Mucosa of descending colon (tissue), 3 donors: Measurements from ENCODE around the gene SMARCC1. TPM values are rescaled to one million over a fixed set of nuclear protein-coding genes. Genes with fewer than 3 reads are reported as not detected.

Source experiments
- ATAC-seq: fragments of 200-7000 bp; cut with Tn5 transposase; one replicate; pipeline ENCODE4 v1.9.1; 2020; ENCODE audit warnings: mild to moderate bottlenecking, moderate library complexity
- DNase-seq, 3 donors: peaks; one replicate each; pipeline ENCODE4 v3.0.0-alpha.2; 2020
- H3K36me3 ChIP-seq: fragments of 200-600 bp; one replicate; pipeline ENCODE4 v1.8.0; 2021; ENCODE audit warnings: low read depth, mild to moderate bottlenecking
- H3K4me1 ChIP-seq: fragments of 200-600 bp; one replicate; pipeline ENCODE4 v1.8.0; 2021; ENCODE audit warnings: low read depth, mild to moderate bottlenecking
- H3K4me3 ChIP-seq: fragments of 200-600 bp; one replicate; pipeline ENCODE4 v1.8.0; 2021; ENCODE audit warnings: mild to moderate bottlenecking
- H3K9me3 ChIP-seq: fragments of 200-600 bp; one replicate; pipeline ENCODE4 v1.8.0; 2021; ENCODE audit warnings: mild to moderate bottlenecking
- CTCF ChIP-seq: fragments of 200-600 bp; IDR thresholded peaks from one replicate; pipeline ENCODE4 v1.8.0; 2022; ENCODE audit warnings: antibody characterized with exemption, mild to moderate bottlenecking
- intact Hi-C, 2 donors: fragments of 100-400 bp; cut with DNase I in 1 of 2; cut with micrococcal nuclease in 1 of 2; formaldehyde crosslinking; loops; one replicate each; pipeline versions ENCODE4 v1.11.0 to v1.11.1; 2022; cut with DNase I, micrococcal nuclease
- total RNA-seq, 3 donors: library from RNA; stranded (reverse); fragmentation: NEBNext Ultra II Directional in 2 of 3; extraction: Animal tissue kit (Norgen Biotek cat#: 25700) in 2 of 3; gene quantifications; one replicate each; pipeline versions ENCODE4 v1.2.1 to v1.2.4, GENCODE V29; 2021 to 2023
- donor health status: DM: no; HTN: no; CAD: no; lungs with moderate emphysema.
- donor health status: DM: no; HTN: no; CAD: no.
- donor health status: DM: no; HTN: yes; CAD: no.

SMARCC1 gene
- total RNA-seq, 3 donors from 2014 or later = 61.5 to 117 (median 71.5) TPM

- intact Hi-C loops = no loop called here
- Histone ChIP-seq H3K4me1 (no peaks in the 10 kb centered on the region), H3K36me3 (no peaks in the 10 kb centered on the region)
These were observed 193.1 kb downstream of the SMARCC1 start for GRCh38 chr3:47588587-47588986.

GRCh38 chr3:47588053-47588452 is 193.6 kb downstream of the SMARCC1 start:
- Histone ChIP-seq H3K36me3 (no peaks in the 10 kb centered on the region), H3K4me3 (no peak overlapping the region), H3K9me3 (no peaks in the 10 kb centered on the region), H3K4me1 (no peaks in the 10 kb centered on the region)
- ATAC-seq (no peak), DNase-seq (no peak)
- intact Hi-C loops = no loop called here
- no peak for TF ChIP-seq CTCF

More at GRCh38 chr3:47588587-47588986, 193.1 kb downstream of the SMARCC1 start:
- H3K9me3 ChIP-seq = no peaks in the 10 kb centered on the region
- TF ChIP-seq CTCF = no peak
- no peak for DNase-seq
- H3K4me3 ChIP-seq = no peak overlapping the region
- ATAC-seq = no peak

- DNase-seq (no peak), ATAC-seq (no peak)
- no peak for TF ChIP-seq CTCF
- H3K9me3 ChIP-seq = no peaks in the 10 kb centered on the region
- intact Hi-C loops = no loop called here
- H3K4me1 ChIP-seq = no peaks in the 10 kb centered on the region
- no peak overlapping the region for H3K4me3 ChIP-seq
- no peaks in the 10 kb centered on the region for H3K36me3 ChIP-seq
These were observed 194.9 kb downstream of the SMARCC1 start for GRCh38 chr3:47586746-47587145.

GRCh38 chr3:47583320-47584075 is 198.2 kb downstream of the SMARCC1 start:
- DNase-seq (no peak), ATAC-seq (no peak)
- peaks cover 5% of the 10 kb centered on the region for H3K4me1 ChIP-seq
- H3K4me3 ChIP-seq = no peak overlapping the region
- H3K36me3 ChIP-seq = no peaks in the 10 kb centered on the region
- no peak for TF ChIP-seq CTCF
- intact Hi-C loops = no loop called here
- no peaks in the 10 kb centered on the region for H3K9me3 ChIP-seq

GRCh38 chr3:47581835-47582234 is 199.9 kb downstream of the SMARCC1 start:
- no peak overlapping the region for H3K4me3 ChIP-seq
- no peaks in the 10 kb centered on the region for H3K9me3 ChIP-seq
- H3K36me3 ChIP-seq = no peaks in the 10 kb centered on the region
- no peak for DNase-seq
- intact Hi-C loops = no loop called here
- peaks cover 9% of the 10 kb centered on the region for H3K4me1 ChIP-seq
- TF ChIP-seq CTCF = no peak
- ATAC-seq = no peak
